ENCODE data around the gene FBXO10.
"Not testable (repeated sequence)": the region's sequence is repeated elsewhere in the genome, so short reads cannot be mapped to it uniquely, and the experiment has no call there.

The FBXO10 gene

GRCh38 chr9:37477443-37477842 is 98.7 kb downstream of the FBXO10 start:
- DNase-seq (ENCODE audit: low read depth in 3 of 3) = not testable (repeated sequence)

DNA sequence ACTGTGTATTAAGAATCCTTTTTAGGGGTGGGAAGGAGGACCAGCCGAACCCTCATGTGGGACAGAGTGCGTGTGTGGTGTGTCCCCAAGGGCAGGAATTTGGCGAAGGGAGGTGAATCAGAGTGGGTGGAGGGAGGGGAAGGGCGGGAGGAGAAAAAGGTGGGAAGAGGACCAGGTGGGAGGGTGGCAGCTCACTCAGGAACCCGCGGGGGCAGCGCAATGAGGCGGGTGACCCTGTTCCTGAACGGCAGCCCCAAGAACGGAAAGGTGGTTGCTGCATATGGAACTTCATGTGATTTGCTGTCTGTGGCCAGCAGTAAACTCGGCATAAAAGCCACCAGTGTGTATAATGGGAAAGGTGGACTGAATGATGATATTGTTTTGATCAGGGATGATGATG is 99.2 kb downstream of the FBXO10 start:
- DNase-seq (ENCODE audit: low read depth in 3 of 3) = no peak

DNA sequence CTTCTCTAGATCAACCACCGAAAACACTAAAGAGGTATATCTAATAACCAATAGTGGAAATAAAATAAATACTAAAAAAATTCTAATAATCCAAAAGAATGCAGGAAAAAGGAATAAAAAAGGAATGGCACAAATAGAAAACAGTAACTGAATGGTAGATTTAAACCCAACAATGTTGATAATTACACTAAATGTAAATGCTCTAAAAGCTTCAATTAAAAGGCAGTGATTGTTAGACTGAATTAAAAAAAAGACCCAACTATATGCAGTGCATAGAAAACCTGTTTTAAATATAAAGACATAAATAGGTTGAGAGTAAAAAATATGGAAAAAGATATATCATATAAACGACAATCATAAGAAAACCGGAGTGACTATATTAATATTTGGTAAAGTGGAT is 101.7 kb downstream of the FBXO10 start:
- DNase-seq (ENCODE audit: low read depth in 3 of 3) = no peak

DNA sequence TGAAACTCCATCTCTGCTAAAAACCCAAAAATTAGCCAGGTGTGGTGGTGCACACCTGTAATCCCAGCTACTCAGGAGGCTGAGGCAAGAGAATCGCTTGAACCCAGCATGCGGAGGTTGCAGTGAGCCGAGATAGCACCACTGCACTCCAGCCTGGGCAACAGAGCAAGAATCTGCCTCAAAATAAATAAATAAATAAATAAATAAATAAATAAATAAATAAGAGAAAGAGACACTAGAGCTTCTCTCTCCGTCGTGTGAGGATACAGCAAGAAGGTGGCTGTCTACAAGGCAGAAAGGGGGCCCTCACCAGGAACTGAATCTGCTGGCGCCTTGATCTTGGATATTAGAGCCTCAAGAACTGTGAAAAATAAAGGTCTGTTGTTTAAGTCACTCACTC is 102.2 kb downstream of the FBXO10 start:
- DNase-seq (ENCODE audit: low read depth in 3 of 3) = not testable (repeated sequence)

DNA sequence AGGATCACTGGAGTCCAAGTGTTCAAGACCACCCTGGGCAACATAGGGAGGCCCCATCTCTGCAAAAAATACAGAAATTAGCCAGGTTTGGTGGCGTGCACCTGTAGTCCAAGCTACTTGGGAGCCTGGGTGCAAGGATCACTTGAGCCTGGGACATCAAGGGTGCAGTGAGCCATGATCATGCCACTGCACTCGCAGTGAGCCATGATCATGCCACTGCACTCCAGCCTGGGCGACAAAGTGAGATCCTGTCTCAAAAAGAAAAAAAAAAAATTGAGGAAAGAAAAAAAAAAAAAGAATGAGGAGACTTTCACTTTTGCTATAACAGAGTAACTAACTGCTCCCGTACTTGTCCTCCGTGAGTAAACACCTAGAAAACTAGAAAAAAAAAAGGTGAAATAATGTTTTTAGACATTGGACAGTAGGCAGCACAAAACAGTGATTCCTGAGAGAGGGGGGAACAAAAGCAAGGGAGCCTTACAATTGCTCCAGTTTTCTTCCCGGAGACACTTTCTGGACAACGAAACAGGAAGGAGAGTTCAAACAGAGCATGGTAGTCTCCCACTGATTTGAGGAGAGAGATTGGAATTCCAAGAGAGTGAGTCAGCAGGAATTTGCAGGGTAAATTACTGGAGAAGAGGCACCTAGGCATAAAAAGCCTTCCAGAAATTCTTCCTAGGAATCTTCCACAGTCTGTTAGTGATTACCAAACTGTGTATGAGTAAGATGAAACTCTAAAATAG is 104.1 kb downstream of the FBXO10 start:
- DNase-seq (ENCODE audit: low read depth in 3 of 3) = no peak

DNA sequence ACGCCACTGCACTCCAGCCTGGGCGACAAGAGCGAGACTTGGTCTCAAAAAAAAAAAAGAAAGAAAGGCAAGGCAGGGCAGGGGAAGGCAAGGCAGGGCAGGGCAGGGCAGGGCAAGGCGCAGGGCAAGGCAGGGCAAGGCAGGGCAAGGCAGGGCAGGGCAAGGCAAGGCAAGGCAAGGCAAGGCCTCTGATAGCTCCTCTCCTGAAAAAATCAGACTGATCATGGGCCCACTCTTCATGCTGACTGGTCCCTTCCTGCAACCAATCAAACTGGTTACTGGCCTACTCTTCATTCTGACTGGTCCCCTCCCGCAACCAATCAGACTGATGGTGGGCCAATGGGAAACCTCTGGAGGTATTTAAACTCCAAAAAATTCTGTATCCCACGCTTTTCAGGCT is 107.6 kb downstream of the FBXO10 start:
- DNase-seq (ENCODE audit: low read depth in 3 of 3) = no peak

DNA sequence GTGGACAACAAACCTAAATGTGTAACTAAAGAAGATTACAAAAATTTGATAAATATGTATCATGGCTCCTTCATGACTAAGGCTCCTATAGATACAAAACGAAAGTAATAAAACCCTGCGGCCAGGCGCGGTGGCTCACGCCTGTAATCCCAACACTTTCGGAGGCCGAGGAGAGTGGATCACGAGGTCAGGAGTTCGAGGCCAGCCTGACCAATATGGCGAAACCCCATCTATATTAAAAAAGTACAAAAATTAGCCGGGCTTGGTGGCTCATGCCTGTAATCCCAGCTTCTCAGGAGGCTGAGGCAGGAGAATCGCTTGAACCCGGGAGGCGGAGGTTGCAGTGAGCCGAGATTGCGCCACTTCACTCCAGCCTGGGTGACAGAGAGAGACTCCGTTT is 108.7 kb downstream of the FBXO10 start:
- not testable (repeated sequence) for DNase-seq (ENCODE audit: low read depth in 3 of 3)

DNA sequence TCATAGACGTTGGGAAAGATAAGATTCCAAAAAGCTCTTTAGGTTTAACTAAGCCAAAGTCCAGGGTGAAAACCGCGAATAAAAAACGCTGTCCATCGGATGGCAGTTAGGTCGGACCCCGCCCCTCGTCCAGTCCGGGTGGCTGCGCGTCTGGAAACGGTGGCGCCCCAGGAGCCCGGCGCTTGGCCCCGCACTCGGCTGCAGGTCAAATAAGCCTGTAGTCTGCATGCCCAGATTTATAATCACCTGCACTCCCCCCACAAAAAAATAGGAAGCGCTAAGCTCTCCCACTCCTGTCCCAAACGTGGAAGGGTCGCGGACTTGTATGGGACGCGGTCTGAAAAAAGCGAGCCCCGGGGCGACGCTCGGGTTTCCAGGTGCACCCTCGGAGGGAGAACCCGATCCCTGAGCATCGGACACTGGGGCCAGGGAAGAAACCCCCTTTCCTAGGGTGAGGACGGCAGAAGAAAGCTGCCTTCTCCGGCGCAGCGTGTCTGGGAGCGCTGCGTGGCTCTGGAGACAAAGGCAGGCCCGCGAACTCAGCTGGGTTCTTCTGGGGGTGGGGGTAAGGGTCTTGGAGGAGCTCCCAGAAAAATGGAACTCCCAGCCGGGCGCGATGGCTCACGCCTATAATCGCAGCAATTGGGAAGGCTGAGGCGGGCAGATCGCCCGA is 110.0 kb downstream of the FBXO10 start:
- DNase-seq (ENCODE audit: low read depth in 3 of 3) = peak in 1 of 3 donors; percentile 14

DNA sequence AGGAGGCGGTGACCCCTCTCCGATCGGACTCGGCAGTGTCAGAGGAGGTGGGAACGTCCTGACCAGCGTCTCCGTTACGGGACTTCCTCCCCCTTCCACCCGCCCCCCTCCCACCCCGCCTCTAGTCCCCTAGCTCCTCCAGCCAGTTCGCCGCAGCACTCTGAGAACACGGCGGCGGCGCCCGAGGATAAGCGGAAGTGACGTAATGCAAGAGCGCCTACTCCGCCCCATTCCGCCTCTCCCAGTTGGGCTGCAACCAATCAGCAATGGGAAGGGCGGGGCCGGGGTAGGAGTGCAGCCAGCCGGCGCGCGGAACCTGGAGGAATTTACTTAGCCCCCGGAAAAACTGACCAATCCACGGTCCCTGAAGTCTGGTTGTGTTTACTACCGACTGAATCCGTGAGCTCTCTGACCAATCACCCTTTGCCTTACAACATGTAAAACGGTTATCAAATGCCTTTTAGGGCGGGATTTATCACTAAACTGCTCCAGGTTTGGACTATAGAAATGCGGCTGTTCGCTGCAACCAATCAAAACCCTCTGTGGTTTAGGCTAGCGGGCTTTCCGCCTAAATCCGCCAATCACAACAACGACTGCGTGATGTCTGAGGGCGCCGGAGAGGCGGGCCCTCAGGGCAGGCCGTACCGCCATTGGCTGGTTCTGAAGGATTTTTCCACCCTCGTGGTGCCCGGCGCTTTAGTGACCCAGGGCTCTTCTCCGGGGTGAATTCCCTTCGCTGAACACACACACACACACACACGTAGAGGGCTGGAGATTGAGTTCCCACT is 110.7 kb downstream of the FBXO10 start, which contains the start of gene ZBTB5:
Gene ZBTB5 (minus strand): TSS at position 202 of the 788 bp plus-strand sequence. CDS start 22,899 bp downstream, outside the sequence.
- DNase-seq (ENCODE audit: low read depth in 3 of 3) = peak; percentile 98

DNA sequence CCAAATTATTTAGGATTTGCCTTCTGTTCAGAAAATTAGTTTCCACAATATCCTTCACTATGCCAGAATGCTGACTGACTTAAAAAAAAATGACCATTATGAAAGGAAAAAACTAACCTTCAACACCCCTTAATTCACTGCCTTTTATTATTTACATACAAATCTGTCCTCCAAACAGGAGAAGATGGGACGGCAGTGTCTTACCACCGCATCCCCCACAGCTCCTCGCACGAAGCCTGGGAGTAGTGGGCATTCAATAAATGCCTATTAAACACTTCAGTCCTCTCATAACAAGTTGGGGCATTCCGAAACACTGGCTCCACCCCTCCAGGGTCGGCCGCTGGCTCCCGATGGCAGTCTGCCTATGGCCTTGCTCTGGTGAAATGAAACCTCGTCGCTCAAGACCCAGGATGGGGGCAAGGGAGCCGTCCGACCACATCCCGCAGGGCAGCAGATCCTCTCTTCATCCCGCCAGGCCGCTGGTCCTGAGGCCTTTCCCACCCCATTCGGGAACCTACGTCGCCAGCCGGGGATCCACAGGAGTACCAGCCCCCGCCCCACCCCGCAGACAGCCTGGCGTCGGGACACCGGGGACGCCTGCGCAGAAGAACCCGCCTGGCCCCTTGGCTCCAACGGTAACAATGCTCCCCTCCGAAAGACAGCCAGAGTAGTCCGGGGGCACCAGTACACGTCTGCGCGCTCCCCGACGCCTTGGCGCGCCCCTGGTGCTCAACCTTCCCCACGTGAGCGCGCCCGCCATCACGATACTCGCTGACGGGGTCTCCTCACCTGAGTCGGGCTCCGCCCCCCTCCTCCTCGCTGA is 111.5 kb downstream of the FBXO10 start:
- peak; percentile 41 to 75 (median 44) for DNase-seq (ENCODE audit: low read depth in 3 of 3)

DNA sequence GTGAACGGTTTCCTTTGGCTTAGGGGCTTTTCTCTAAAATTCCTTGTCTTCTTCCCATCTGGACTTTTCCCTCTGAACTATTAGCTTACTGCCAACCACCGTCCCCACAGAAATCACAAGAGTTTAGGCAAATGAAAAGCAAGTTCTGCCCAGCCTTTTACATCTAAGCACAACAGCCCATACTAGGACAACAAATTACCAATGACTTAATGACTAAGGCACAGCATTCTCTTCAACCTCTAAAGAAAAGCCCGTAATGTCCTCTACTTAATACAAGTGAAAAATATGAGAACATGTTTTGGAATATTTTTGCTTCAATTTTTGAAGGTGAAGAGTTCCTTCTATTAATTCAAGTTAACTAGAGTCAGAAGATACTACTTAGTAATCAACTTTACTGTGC is 112.2 kb downstream of the FBXO10 start:
- no peak for DNase-seq (ENCODE audit: low read depth in 3 of 3)

Data from stimulated activated CD4-positive, alpha-beta T cell treated with anti-CD3 and anti-CD28 coated beads, TNF-alpha, amount 100 ng/mL, for 48 hours (primary cell).